Measurements from ENCODE around the gene KSR2.
"Not testable (repeated sequence)": the region's sequence is repeated elsewhere in the genome, so short reads cannot be mapped to it uniquely, and the experiment has no call there.

Gene KSR2

GRCh38 chr12:117679776-117680175, 289.0 kb downstream of the KSR2 start:
- no peak for DNase-seq

GRCh38 chr12:117674763-117675162, 294.0 kb downstream of the KSR2 start:
- no peak for DNase-seq

GRCh38 chr12:117674313-117674712, 294.5 kb downstream of the KSR2 start:
- no peak for DNase-seq

GRCh38 chr12:117671734-117672133, 297.1 kb downstream of the KSR2 start:
- no peak for DNase-seq

GRCh38 chr12:117664169-117664568, 304.6 kb downstream of the KSR2 start:
- DNase-seq, result no peak

- DNase-seq, result no peak
Observed at GRCh38 chr12:117662620-117663395, 306.0 kb downstream of the KSR2 start.

GRCh38 chr12:117662220-117662619, 306.6 kb downstream of the KSR2 start:
- DNase-seq, result peak; percentile 91

GRCh38 chr12:117661471-117661870, 307.3 kb downstream of the KSR2 start:
- no peak for DNase-seq

GRCh38 chr12:117660896-117661295, 307.9 kb downstream of the KSR2 start:
- DNase-seq, result no peak

- no peak for DNase-seq
Observed at GRCh38 chr12:117658226-117658625, 310.6 kb downstream of the KSR2 start.

GRCh38 chr12:117649796-117650195, 319.0 kb downstream of the KSR2 start:
- DNase-seq, result no peak

GRCh38 chr12:117646520-117646919, 322.3 kb downstream of the KSR2 start:
- peak; percentile 89 for DNase-seq

GRCh38 chr12:117645473-117645872, 323.3 kb downstream of the KSR2 start:
- DNase-seq, result no peak

GRCh38 chr12:117643971-117644370, 324.8 kb downstream of the KSR2 start:
- peak; percentile 9 for DNase-seq

- no peak for DNase-seq
Observed at GRCh38 chr12:117641885-117642284, 326.9 kb downstream of the KSR2 start.

- no peak for DNase-seq
Observed at GRCh38 chr12:117640511-117640910, 328.3 kb downstream of the KSR2 start.

- DNase-seq, result no peak
Observed at GRCh38 chr12:117629454-117629853, 339.3 kb downstream of the KSR2 start.

- DNase-seq, result not testable (repeated sequence)
Observed at GRCh38 chr12:117628711-117629110, 340.1 kb downstream of the KSR2 start.

GRCh38 chr12:117622741-117623140, 346.0 kb downstream of the KSR2 start:
- no peak for DNase-seq

GRCh38 chr12:117622087-117622486, 346.7 kb downstream of the KSR2 start:
- no peak for DNase-seq

- DNase-seq, result no peak
Observed at GRCh38 chr12:117607778-117608177, 361.0 kb downstream of the KSR2 start.

- no peak for DNase-seq
Observed at GRCh38 chr12:117606945-117607344, 361.8 kb downstream of the KSR2 start.

- no peak for DNase-seq
Observed at GRCh38 chr12:117606024-117606423, 362.8 kb downstream of the KSR2 start.

GRCh38 chr12:117603316-117604113, 365.3 kb downstream of the KSR2 start:
- DNase-seq, result no peak
